ENCODE measurements around the gene CCL16. TPM values are rescaled to one million over a fixed set of nuclear protein-coding genes. Genes with fewer than 3 reads are reported as not detected.

Gene CCL16
- total and polyA plus RNA-seq, 2 of the 4 experiments (the other 2 are of a cell fraction) = not detected

DNA sequence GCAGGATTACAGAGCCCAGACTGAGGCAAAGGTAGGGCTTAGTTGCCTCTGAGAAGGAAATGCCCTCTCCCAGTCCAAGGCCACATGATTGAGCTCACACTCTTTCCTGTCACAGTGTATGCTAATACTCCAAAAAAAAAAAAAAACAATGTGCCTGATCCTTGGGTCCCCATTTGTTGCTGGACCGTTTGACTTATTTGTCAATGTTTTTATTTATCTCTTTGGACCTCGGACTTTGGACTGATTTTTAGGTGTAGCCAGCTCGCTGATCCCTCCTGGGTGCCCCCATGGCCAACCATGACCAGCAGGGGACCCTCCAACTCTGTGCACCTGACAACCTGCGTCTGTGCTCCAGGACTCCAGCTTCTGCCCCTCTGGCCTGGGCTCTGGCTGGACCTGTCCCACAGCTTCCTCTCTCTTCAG lies 622 bp upstream of the CCL16 start:
- Histone ChIP-seq H3K56ac (ENCODE audit: extremely low read depth, insufficient read depth, low read length) (no peak overlapping the region), H3K9me1 (ENCODE audit: insufficient read depth, low read length) (no peaks in the 10 kb centered on the region), H2AFZ (replicated peaks; ENCODE audit: low read length, poor library complexity) (no peak overlapping the region), H3K4me2 (ENCODE audit: low read depth, low read length) (no peak overlapping the region), H3K23ac (ENCODE audit: low read depth, low read length) (no peak overlapping the region), H3K9ac (ENCODE audit: low read depth, low read length) (no peak overlapping the region), H4K91ac (ENCODE audit: insufficient read depth, low read depth, low read length) (no peak overlapping the region), H3K27ac (ENCODE audit: insufficient read depth, low read length) (no peak overlapping the region), H3K27me3 (ENCODE audit: control insufficient read depth, insufficient read depth, low read length) (no peaks in the 10 kb centered on the region; the same call in 1 of the 2 replicates), H3K18ac (ENCODE audit: low read depth, low read length) (no peak overlapping the region), H3K36me3 (ENCODE audit: control insufficient read depth, insufficient read depth, low read length) (no peaks in the 10 kb centered on the region), H3K4me3 (ENCODE audit: insufficient read depth, low read depth, low read length) (no peak overlapping the region), H2BK5ac (ENCODE audit: low read depth, low read length, poor library complexity, severe bottlenecking) (no peak overlapping the region), H3K4me1 (ENCODE audit: control insufficient read depth, insufficient read depth, low read length) (no peaks in the 10 kb centered on the region), H4K20me1 (ENCODE audit: insufficient read depth, low read length) (no peaks in the 10 kb centered on the region), H4K5ac (ENCODE audit: low read depth, low read length) (no peak overlapping the region), H2BK20ac (ENCODE audit: low read depth, low read length) (no peak overlapping the region), H2AK5ac (ENCODE audit: low read depth, low read length) (no peak overlapping the region), H3K4ac (ENCODE audit: low read depth, low read length) (no peak overlapping the region), H4K8ac (ENCODE audit: low read depth in 2 of 2, low read length in 2 of 2) (no peak overlapping the region), H2BK120ac (ENCODE audit: low read depth, low read length) (no peak overlapping the region), H3K79me1 (ENCODE audit: low read depth in 1 of 2, low read length in 2 of 2) (no peaks in the 10 kb centered on the region), H2BK15ac (ENCODE audit: low read depth, low read length) (no peak overlapping the region), H2AK9ac (replicated peaks; ENCODE audit: low read depth, low read length, poor library complexity) (no peak overlapping the region), H3K14ac (replicated peaks; ENCODE audit: low read depth, low read length) (no peak overlapping the region), H3K9me3 (ENCODE audit: control insufficient read depth, insufficient read depth, low read length) (no peaks in the 10 kb centered on the region)
- dilution Hi-C loops (cut with HindIII; ENCODE audit: low sequenced_read_pairs, unreplicated experiment) (no loop called here), intact Hi-C loops (cut with micrococcal nuclease) (no loop called here), in situ Hi-C loops (cut with MboI; ENCODE audit: low sequenced_read_pairs) (no loop called here)
- 0% methylated on average over 1 of the region's 4 CpGs; no CpG with 5 or more reads in 1 of the 2 experiments for WGBS, 2 experiments (ENCODE audit: extremely low coverage in 2 of 2, insufficient read length in 1 of 2)
- no peak for TF ChIP-seq FOS (IDR thresholded peaks at IDR 0.05; ENCODE audit: low read depth, low read length)
- TF ChIP-seq NFE2L2 (IDR thresholded peaks at IDR 0.05; ENCODE audit: low read depth, low read length) = no peak
- no peak for TF ChIP-seq CEBPB (IDR thresholded peaks at IDR 0.05; ENCODE audit: low read depth, low read length)
- TF ChIP-seq RFX5 (IDR thresholded peaks at IDR 0.05; ENCODE audit: low read depth, low read length) = no peak
- TF ChIP-seq, protein P1, sequence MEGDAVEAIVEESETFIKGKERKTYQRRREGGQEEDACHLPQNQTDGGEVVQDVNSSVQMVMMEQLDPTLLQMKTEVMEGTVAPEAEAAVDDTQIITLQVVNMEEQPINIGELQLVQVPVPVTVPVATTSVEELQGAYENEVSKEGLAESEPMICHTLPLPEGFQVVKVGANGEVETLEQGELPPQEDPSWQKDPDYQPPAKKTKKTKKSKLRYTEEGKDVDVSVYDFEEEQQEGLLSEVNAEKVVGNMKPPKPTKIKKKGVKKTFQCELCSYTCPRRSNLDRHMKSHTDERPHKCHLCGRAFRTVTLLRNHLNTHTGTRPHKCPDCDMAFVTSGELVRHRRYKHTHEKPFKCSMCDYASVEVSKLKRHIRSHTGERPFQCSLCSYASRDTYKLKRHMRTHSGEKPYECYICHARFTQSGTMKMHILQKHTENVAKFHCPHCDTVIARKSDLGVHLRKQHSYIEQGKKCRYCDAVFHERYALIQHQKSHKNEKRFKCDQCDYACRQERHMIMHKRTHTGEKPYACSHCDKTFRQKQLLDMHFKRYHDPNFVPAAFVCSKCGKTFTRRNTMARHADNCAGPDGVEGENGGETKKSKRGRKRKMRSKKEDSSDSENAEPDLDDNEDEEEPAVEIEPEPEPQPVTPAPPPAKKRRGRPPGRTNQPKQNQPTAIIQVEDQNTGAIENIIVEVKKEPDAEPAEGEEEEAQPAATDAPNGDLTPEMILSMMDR (conservative IDR thresholded peaks at IDR 0.05; ENCODE audit: low read depth, low read length) = no peak
- no peak for TF ChIP-seq MXI1 (IDR thresholded peaks at IDR 0.05; ENCODE audit: borderline replicate concordance, low read depth, low read length)
- TF ChIP-seq POLR2A (IDR thresholded peaks at IDR 0.05; ENCODE audit: low read depth, low read length) = no peak
- TF ChIP-seq RCOR1 (IDR thresholded peaks at IDR 0.05; ENCODE audit: insufficient replicate concordance, low read length) = no peak
- TF ChIP-seq SMC3 (IDR thresholded peaks at IDR 0.05; ENCODE audit: low read depth, low read length) = no peak
- no peak for TF ChIP-seq USF2 (IDR thresholded peaks at IDR 0.05; ENCODE audit: low read depth, low read length)
- TF ChIP-seq, protein P2, sequence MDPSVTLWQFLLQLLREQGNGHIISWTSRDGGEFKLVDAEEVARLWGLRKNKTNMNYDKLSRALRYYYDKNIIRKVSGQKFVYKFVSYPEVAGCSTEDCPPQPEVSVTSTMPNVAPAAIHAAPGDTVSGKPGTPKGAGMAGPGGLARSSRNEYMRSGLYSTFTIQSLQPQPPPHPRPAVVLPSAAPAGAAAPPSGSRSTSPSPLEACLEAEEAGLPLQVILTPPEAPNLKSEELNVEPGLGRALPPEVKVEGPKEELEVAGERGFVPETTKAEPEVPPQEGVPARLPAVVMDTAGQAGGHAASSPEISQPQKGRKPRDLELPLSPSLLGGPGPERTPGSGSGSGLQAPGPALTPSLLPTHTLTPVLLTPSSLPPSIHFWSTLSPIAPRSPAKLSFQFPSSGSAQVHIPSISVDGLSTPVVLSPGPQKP (IDR thresholded peaks at IDR 0.05; ENCODE audit: borderline replicate concordance, low read depth, low read length) = no peak
- no peak for TF ChIP-seq BHLHE40 (IDR thresholded peaks at IDR 0.05; ENCODE audit: low read depth, low read length)
- no peak for TF ChIP-seq RAD21 (IDR thresholded peaks at IDR 0.05; ENCODE audit: low read length)
- TF ChIP-seq CHD1 (IDR thresholded peaks at IDR 0.05; ENCODE audit: low read depth, low read length) = no peak
- TF ChIP-seq MAFK (IDR thresholded peaks at IDR 0.05; ENCODE audit: low read depth, low read length) = no peak
- TF ChIP-seq MAZ (IDR thresholded peaks at IDR 0.05; ENCODE audit: borderline replicate concordance, low read depth, low read length) = no peak
- no TSS peak for BruUV-seq (replicated peaks)
- no peak for ATAC-seq (ENCODE audit: low read depth)
- ChIA-PET POLR2A (ENCODE audit: unreplicated experiment) (no interaction called here), CTCF (no interaction called here)
- no peak for DNase-seq
